NT2/D1 (cell line): Measurements from ENCODE around the gene KIAA1586.

Experiments used
- DNase-seq: peaks from one replicate; pipeline ENCODE4 v3.0.0-alpha.2; 2011; ENCODE audit warnings: low read depth, low spot score
- H3K27me3 ChIP-seq: 2 replicates; pipeline ENCODE4 v1.6.0; 2011; ENCODE audit warnings: mild to moderate bottlenecking; ENCODE audit not compliant: insufficient read length, insufficient read depth
- H3K36me3 ChIP-seq: 2 replicates; pipeline ENCODE4 v1.6.1; 2011; ENCODE audit warnings: mild to moderate bottlenecking, low read length, mixed read lengths; ENCODE audit not compliant: insufficient read depth, insufficient read length
- H3K4me1 ChIP-seq: 2 replicates; pipeline ENCODE4 v1.5.1; 2011; ENCODE audit not compliant: insufficient read depth, insufficient read length
- H3K4me3 ChIP-seq: 2 replicates; pipeline ENCODE4 v1.5.1; 2011; ENCODE audit warnings: low read depth; ENCODE audit not compliant: insufficient read length
- H3K9ac ChIP-seq: 2 replicates; pipeline ENCODE4 v1.6.0; 2011; ENCODE audit warnings: low read depth; ENCODE audit not compliant: insufficient read length
- H3K9me3 ChIP-seq: 2 replicates; pipeline ENCODE4 v1.5.1; 2011; ENCODE audit warnings: mild to moderate bottlenecking, low read length; ENCODE audit not compliant: insufficient read depth
- SUZ12 ChIP-seq: IDR thresholded peaks from 2 replicates; pipeline ENCODE4 v1.6.1; 2011; ENCODE audit not compliant: insufficient read length, insufficient read depth; ENCODE audit errors: extremely low read depth
- YY1 ChIP-seq: IDR thresholded peaks from 2 replicates; pipeline ENCODE4 v1.6.1; 2011; ENCODE audit not compliant: insufficient read length, insufficient read depth
- ZNF274 ChIP-seq: IDR thresholded peaks from 2 replicates; pipeline ENCODE4 v1.6.1; 2011; ENCODE audit warnings: mild to moderate bottlenecking, low read depth, low read length

The KIAA1586 gene

DNA sequence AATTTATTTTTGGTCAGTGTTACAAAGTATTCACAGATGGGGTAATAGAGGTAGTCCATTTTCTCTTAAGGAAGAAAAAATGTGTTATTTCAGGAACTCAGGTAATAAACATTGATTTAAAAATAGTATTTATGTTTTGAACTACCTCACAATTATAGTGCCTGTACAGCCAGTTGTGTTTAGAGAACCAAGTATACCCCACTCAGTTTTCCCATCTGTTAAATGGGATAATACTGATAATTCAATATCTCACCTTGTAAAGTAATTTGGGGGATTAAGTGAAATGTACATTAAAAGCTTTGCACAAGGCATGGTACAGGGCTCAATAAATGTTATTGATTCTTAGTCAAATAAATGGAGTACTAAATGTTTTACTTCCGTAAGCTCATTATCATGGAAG is 48.2 kb downstream of the KIAA1586 start:
- H3K36me3 ChIP-seq: peaks cover 45% of the 10 kb centered on the region
- H3K4me1 ChIP-seq: no peaks in the 10 kb centered on the region
- no peak for DNase-seq
- TF ChIP-seq ZNF274 (no peak), SUZ12 (no peak), YY1 (no peak)
- no peaks in the 10 kb centered on the region for H3K9me3 ChIP-seq
- H3K27me3 ChIP-seq: no peaks in the 10 kb centered on the region
- no peak overlapping the region for H3K4me3 ChIP-seq
- H3K9ac ChIP-seq: no peak overlapping the region

DNA sequence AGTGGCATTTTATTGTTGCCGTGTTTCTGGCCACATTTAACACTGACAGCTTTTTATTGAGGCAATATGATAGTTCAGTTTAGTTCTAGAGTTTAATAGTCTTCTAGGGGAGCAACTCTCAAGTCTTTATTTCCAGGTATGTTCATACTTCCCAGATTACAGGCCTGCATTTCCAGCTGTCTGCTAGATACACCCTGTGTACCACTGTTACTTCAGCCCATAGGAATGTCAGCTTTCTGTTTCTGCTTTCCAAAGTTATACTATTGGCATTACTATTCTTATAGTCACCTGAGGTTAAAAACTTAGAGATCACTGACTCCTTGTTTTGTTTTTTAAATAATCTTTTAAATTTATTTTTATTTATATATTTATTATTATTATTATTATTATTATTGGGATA is 51.1 kb downstream of the KIAA1586 start:
- DNase-seq: no peak
- TF ChIP-seq YY1 (no peak), ZNF274 (no peak), SUZ12 (no peak)
- Histone ChIP-seq H3K9me3 (no peaks in the 10 kb centered on the region), H3K4me3 (no peak overlapping the region), H3K27me3 (no peaks in the 10 kb centered on the region), H3K36me3 (peaks cover 62% of the 10 kb centered on the region), H3K4me1 (no peaks in the 10 kb centered on the region), H3K9ac (no peak overlapping the region)

DNA sequence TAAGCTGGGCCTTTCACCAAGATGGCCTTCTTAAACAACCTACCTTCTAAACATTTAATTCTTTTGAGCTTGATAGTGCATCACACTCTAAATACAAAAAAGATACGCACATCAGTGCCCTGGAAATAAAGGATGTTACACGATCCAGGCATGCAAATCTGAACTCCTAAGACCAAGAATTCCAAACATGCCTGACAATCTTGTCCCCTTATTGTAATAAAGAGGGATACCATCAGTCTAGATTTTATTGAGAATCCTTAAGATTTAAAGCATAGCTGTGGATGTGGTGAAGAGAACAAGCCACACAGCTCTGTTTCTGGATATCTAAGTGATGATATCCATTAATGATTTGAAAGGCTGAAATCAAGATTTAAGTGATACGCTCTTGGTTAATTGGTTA is 56.5 kb downstream of the KIAA1586 start:
- no peaks in the 10 kb centered on the region for H3K9me3 ChIP-seq
- no peak overlapping the region for H3K9ac ChIP-seq
- peaks cover 66% of the 10 kb centered on the region for H3K36me3 ChIP-seq
- no peak overlapping the region for H3K4me3 ChIP-seq
- no peaks in the 10 kb centered on the region for H3K4me1 ChIP-seq
- no peaks in the 10 kb centered on the region for H3K27me3 ChIP-seq
- no peak for TF ChIP-seq SUZ12
- no peak for TF ChIP-seq ZNF274
- no peak for TF ChIP-seq YY1
- DNase-seq: no peak

DNA sequence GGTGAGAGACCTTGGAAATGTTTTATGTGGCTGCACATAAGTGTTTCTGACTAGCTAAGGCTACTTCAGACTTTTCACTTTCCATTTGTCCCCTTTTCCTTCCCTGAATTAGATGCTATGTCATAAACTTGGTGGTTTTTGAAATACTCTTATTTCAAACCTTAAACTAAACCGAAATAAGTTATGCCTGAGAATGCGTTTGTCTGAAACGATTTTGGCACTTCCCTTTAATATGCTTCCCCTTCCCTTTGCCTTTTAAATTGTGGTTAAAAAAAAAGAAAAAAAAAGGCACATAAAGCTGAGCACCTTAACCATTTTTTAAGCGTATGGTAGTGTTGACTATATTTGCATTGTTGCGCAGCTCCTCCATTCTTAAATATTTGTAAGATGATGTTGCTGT is 57.8 kb downstream of the KIAA1586 start:
- DNase-seq: no peak
- peaks cover 52% of the 10 kb centered on the region for H3K36me3 ChIP-seq

More for the DNA sequence above, 57.8 kb downstream of the KIAA1586 start:
- no peaks in the 10 kb centered on the region for H3K27me3 ChIP-seq
- H3K9ac ChIP-seq: no peak overlapping the region
- no peak overlapping the region for H3K4me3 ChIP-seq
- TF ChIP-seq YY1 (no peak), ZNF274 (no peak), SUZ12 (no peak)
- no peaks in the 10 kb centered on the region for H3K4me1 ChIP-seq
- H3K9me3 ChIP-seq: no peaks in the 10 kb centered on the region
